Measurements from ENCODE around the gene FCGR3A. TPM values are rescaled to one million over a fixed set of nuclear protein-coding genes. Genes with fewer than 3 reads are reported as not detected.

Gene FCGR3A
- total and polyA plus RNA-seq, 7 donors: 1.8 to 11.4 (median 4.7) TPM

DNA sequence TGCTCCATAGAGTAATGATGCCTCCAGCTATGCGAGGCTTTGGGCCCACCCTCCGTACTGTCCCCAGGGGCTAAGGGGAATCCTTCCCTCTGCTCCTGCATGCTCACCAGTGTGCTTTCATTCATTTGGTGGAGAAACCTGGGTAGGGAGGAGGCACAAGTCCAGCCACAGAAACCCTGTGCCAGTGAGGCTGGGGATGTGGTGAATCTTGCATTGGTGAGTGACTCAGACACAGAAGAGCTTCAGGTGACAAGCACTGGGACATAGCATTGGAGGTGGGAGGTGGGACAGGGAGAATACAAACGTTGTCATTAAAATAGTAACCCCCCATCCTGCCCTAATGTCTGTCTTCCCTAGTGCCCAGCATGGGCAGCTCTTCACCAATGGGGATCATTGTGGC is 39.1 kb downstream of the FCGR3A start:
- 73 to 83% (median 73%) methylated on average over 3 of the region's 3 CpGs for WGBS, 3 donors
- Histone ChIP-seq H3K9me3 (no peaks in the 10 kb centered on the region), H3K4me1 (no peaks in the 10 kb centered on the region), H3K4me3 (no peak overlapping the region), H3K36me3 (ENCODE audit: insufficient read depth in 1 of 2, low read depth in 1 of 2) (no peaks in the 10 kb centered on the region), H3K27ac (no peak overlapping the region), H3K27me3 (ENCODE audit: insufficient read depth in 3 of 3, low read length in 2 of 3) (peaks cover 0 to 26% (median 0%) of the 10 kb centered on the region in 3 donors)
- intact Hi-C loops (cut with DNase I): no loop called here
- DNase-seq (no peak), ATAC-seq (no peak)
- TF ChIP-seq, protein P1, sequence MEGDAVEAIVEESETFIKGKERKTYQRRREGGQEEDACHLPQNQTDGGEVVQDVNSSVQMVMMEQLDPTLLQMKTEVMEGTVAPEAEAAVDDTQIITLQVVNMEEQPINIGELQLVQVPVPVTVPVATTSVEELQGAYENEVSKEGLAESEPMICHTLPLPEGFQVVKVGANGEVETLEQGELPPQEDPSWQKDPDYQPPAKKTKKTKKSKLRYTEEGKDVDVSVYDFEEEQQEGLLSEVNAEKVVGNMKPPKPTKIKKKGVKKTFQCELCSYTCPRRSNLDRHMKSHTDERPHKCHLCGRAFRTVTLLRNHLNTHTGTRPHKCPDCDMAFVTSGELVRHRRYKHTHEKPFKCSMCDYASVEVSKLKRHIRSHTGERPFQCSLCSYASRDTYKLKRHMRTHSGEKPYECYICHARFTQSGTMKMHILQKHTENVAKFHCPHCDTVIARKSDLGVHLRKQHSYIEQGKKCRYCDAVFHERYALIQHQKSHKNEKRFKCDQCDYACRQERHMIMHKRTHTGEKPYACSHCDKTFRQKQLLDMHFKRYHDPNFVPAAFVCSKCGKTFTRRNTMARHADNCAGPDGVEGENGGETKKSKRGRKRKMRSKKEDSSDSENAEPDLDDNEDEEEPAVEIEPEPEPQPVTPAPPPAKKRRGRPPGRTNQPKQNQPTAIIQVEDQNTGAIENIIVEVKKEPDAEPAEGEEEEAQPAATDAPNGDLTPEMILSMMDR (IDR thresholded peaks at IDR 0.05): no peak

DNA sequence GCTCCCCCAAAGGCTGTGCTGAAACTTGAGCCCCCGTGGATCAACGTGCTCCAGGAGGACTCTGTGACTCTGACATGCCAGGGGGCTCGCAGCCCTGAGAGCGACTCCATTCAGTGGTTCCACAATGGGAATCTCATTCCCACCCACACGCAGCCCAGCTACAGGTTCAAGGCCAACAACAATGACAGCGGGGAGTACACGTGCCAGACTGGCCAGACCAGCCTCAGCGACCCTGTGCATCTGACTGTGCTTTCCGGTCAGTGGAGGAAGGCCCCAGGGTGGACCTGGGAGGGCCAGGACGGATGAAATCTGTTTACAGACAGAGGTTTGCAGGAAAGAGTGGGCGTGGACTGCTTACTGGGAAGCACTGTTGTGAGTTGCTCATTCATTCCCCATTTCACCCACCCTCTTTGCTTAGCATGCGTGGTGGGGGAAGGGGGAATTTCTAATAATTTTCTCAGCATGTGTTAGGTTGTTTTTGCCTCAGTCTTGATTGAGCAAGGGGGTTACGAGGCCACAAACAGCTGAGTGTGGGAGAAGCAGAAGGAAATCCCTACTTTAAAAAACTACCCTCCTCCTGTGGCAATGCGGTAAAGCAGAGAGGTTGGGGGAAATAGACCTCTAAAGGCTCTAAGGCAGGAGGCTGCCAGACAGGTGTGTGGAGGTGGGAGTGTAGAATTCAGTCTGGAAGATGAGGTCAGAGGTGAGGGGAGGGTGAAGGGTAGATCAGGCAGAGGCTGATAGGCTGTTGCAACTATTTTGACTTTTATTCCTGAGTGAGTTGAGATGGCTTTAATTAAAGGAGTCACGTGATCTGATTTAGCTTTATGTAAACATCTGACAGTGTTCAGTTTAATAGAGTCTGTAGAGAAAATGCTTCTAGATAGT is 43.0 kb downstream of the FCGR3A start:
- WGBS, 3 donors: 38 to 51% (median 40%) methylated on average over 12 to 15 of the region's 15 CpGs
- no peak for DNase-seq
- Histone ChIP-seq H3K4me1 (no peaks in the 10 kb centered on the region), H3K27me3 (ENCODE audit: insufficient read depth in 3 of 3, low read length in 2 of 3) (peaks cover 4 to 50% (median 5%) of the 10 kb centered on the region in 3 donors), H3K36me3 (ENCODE audit: insufficient read depth in 1 of 2, low read depth in 1 of 2) (no peaks in the 10 kb centered on the region), H3K27ac (no peak overlapping the region), H3K9me3 (no peaks in the 10 kb centered on the region), H3K4me3 (peak overlapping the region; percentile 46)
- TF ChIP-seq, protein P1 (IDR thresholded peaks at IDR 0.05): no peak
- intact Hi-C loops (cut with DNase I): no loop called here
- peak in 3 of 4 donors; percentile 17 to 43 (median 24) for ATAC-seq

DNA sequence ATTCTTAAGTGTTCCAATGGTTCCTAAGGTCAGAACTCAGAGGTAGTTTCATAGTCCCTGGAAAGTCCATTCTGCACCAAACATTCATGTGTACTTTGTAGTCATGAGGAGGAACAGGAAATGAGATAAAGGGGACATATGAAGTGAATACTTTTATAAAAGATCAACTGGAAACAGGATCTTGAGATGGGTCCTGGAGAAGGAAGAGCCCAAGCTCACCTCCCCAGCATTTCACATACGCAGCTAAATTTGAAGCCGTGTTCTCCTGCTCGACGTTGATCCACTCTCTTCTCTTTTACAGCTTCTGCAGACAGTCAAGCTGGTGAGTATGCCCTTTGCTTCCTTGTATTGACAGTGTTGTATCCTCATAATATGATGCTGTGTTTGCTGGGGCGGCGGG is 43.9 kb downstream of the FCGR3A start:
- intact Hi-C loops (cut with DNase I): no loop called here
- Histone ChIP-seq H3K4me1 (no peaks in the 10 kb centered on the region), H3K27me3 (ENCODE audit: insufficient read depth in 3 of 3, low read length in 2 of 3) (peaks cover 4 to 59% (median 5%) of the 10 kb centered on the region in 3 donors), H3K4me3 (peak overlapping the region; percentile 46), H3K27ac (no peak overlapping the region), H3K36me3 (ENCODE audit: insufficient read depth in 1 of 2, low read depth in 1 of 2) (no peaks in the 10 kb centered on the region), H3K9me3 (no peaks in the 10 kb centered on the region)
- DNase-seq (no peak), ATAC-seq (no peak)
- 80 to 93% (median 83%) methylated on average over 6 of the region's 6 CpGs for WGBS, 3 donors
- TF ChIP-seq, protein P1 (IDR thresholded peaks at IDR 0.05): no peak

DNA sequence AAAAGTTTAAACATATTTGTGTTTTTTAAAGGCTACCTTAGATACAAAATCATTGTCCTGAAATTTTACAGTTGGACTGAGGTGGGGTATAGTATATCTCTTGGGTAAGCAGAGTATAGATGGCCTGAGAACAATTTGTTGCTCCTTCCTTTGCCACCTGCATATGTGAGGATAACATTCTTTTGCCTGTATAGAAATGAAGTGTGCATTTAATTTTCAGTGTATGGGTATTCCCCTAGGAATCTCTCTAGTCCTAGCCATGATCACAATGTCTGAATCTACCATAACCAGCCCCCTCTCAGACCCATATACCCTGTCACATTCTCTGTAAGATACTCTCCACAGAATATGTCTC is 46.2 kb downstream of the FCGR3A start:
- no peaks in the 10 kb centered on the region for H3K4me1 ChIP-seq
- TF ChIP-seq, protein P1 (IDR thresholded peaks at IDR 0.05): no peak
- peaks cover 4 to 71% (median 5%) of the 10 kb centered on the region in 3 donors for H3K27me3 ChIP-seq (ENCODE audit: insufficient read depth in 3 of 3, low read length in 2 of 3)
- no peak overlapping the region for H3K27ac ChIP-seq
- H3K9me3 ChIP-seq: no peaks in the 10 kb centered on the region
- no peak overlapping the region for H3K4me3 ChIP-seq
- ATAC-seq: no peak
- intact Hi-C loops (cut with DNase I): no loop called here
- no peak for DNase-seq
- no peaks in the 10 kb centered on the region for H3K36me3 ChIP-seq (ENCODE audit: insufficient read depth in 1 of 2, low read depth in 1 of 2)
